NCI-H748 treated with DMSO at 0.1 percent for 48 hours (cell line): ENCODE measurements around the gene NFATC2IP.
A peak's percentile ranks its signal among the peaks of the same experiment; 100 is the strongest.

Experiments
- DNase-seq: peaks from one replicate; lab custom pipeline; 2025; lab: John Stamatoyannopoulos, UW

Gene NFATC2IP

GRCh38 chr16:28950648-28951409 lies at the start of gene NFATC2IP:
Gene NFATC2IP (plus strand): TSS chr16:28950937. CDS start chr16:28951012, 75 bp downstream.
- peak; percentile 95 for DNase-seq

- no peak for DNase-seq
Measured at GRCh38 chr16:28901862-28902261, 48.9 kb upstream of the NFATC2IP start.

- DNase-seq: no peak
Measured at GRCh38 chr16:28902909-28903308, 47.8 kb upstream of the NFATC2IP start.

GRCh38 chr16:28903344-28904042 lies 47.2 kb upstream of the NFATC2IP start:
- DNase-seq: no peak

GRCh38 chr16:28904363-28904762 lies 46.4 kb upstream of the NFATC2IP start:
- DNase-seq: no peak

GRCh38 chr16:28904828-28905227 lies 45.9 kb upstream of the NFATC2IP start:
- no peak for DNase-seq

GRCh38 chr16:28905229-28905754 lies 45.4 kb upstream of the NFATC2IP start:
- DNase-seq: no peak

GRCh38 chr16:28905800-28906372 lies 44.9 kb upstream of the NFATC2IP start:
- DNase-seq: no peak

- no peak for DNase-seq
Measured at GRCh38 chr16:28910086-28911031, 40.4 kb upstream of the NFATC2IP start.

- no peak for DNase-seq
Measured at GRCh38 chr16:28912558-28912957, 38.2 kb upstream of the NFATC2IP start.

GRCh38 chr16:28913946-28914724 lies 36.6 kb upstream of the NFATC2IP start:
- no peak for DNase-seq

GRCh38 chr16:28915181-28915580 lies 35.6 kb upstream of the NFATC2IP start:
- DNase-seq: no peak

- no peak for DNase-seq
Measured at GRCh38 chr16:28917095-28917494, 33.6 kb upstream of the NFATC2IP start.

GRCh38 chr16:28918698-28919097 lies 32.0 kb upstream of the NFATC2IP start:
- DNase-seq: no peak

- DNase-seq: no peak
Measured at GRCh38 chr16:28923231-28923587, 27.5 kb upstream of the NFATC2IP start.

GRCh38 chr16:28923652-28924398 lies 26.9 kb upstream of the NFATC2IP start:
- no peak for DNase-seq

- DNase-seq: no peak
Measured at GRCh38 chr16:28924399-28924761, 26.4 kb upstream of the NFATC2IP start.

- peak; percentile 92 for DNase-seq
Measured at GRCh38 chr16:28924762-28925385, 25.9 kb upstream of the NFATC2IP start, which contains the start of gene RABEP2. Gene RABEP2 (minus strand): TSS chr16:28925238. CDS start chr16:28925163, 75 bp downstream.

- peak; percentile 5 for DNase-seq
Measured at GRCh38 chr16:28925386-28926228, 25.1 kb upstream of the NFATC2IP start.
